ENCODE measurements around the gene EXOSC3. TPM values are rescaled to one million over a fixed set of nuclear protein-coding genes. Genes with fewer than 3 reads are reported as not detected.

EXOSC3 gene
- total and polyA plus RNA-seq, 2 donors (not counting 1 experiment from before 2014, with no cell fraction given), result 11.7 to 55.3 TPM

GRCh38 chr9:37778534-37778933 lies 6.3 kb downstream of the EXOSC3 start:
- CTCF ChIA-PET, result no interaction called here
- DNase-seq (no peak), ATAC-seq (ENCODE audit: low read depth) (no peak)
- intact Hi-C loops (cut with micrococcal nuclease), result no loop called here
- 86% methylated on average over 1 of the region's 2 CpGs for WGBS (ENCODE audit: insufficient coverage)
- H3K4me3 Mint-ChIP-seq, result no peak overlapping the region
- H3K27me3 ChIP-seq (replicated peaks in 1 of 4; ENCODE audit: control extremely low read depth in 1 of 4, control insufficient read depth in 3 of 4, insufficient read depth in 4 of 4, low read length in 3 of 4), result no peaks in the 10 kb centered on the region
- H3K79me2 ChIP-seq (ENCODE audit: control insufficient read depth, insufficient read depth, low read length), result peaks cover 6% of the 10 kb centered on the region
- H3K9ac ChIP-seq (ENCODE audit: low read length), result no peak overlapping the region
- no peak overlapping the region for H3K4me2 ChIP-seq (replicated peaks; ENCODE audit: low read depth, low read length, poor library complexity, severe bottlenecking)
- H3K9me3 ChIP-seq (ENCODE audit: control extremely low read depth in 1 of 3, control insufficient read depth in 2 of 3, insufficient read depth in 1 of 3, low read length in 2 of 3), result no peaks in the 10 kb centered on the region
- H3K9me3 Mint-ChIP-seq (ENCODE audit: insufficient read depth), result no peaks in the 10 kb centered on the region
- H3K27me3 Mint-ChIP-seq, result no peaks in the 10 kb centered on the region
- H2AFZ ChIP-seq (ENCODE audit: insufficient read depth, low read depth, low read length, poor library complexity, severe bottlenecking), result no peak overlapping the region
- no peak overlapping the region for H3K27ac Mint-ChIP-seq
- TF ChIP-seq CTCF (IDR thresholded peaks at IDR 0.05), result no peak
- no peak for TF ChIP-seq EZH2 (IDR thresholded peaks at IDR 0.05; ENCODE audit: borderline replicate concordance, insufficient read depth, low read depth, low read length, poor library complexity, severe bottlenecking)
- no peak overlapping the region for H3K27ac ChIP-seq (ENCODE audit: low read length in 2 of 2)
- H4K20me1 ChIP-seq (ENCODE audit: control insufficient read depth, insufficient read depth, low read length, poor library complexity, severe bottlenecking), result peaks cover 17% of the 10 kb centered on the region
- peaks cover 0 to 10% of the 10 kb centered on the region in 2 donors for H3K4me1 ChIP-seq (ENCODE audit: control insufficient read depth in 2 of 2, insufficient read depth in 2 of 2, low read length in 2 of 2)
- H3K4me3 ChIP-seq (ENCODE audit: control extremely low read depth in 1 of 5, extremely low read depth in 1 of 5, insufficient read depth in 1 of 5, low read depth in 2 of 5, low read length in 4 of 5), result no peak overlapping the region
- POLR2A ChIA-PET, result no interaction called here
- H3K36me3 ChIP-seq (replicated peaks in 1 of 2; ENCODE audit: control extremely low read depth in 1 of 2, control insufficient read depth in 1 of 2, extremely low read depth in 1 of 2, insufficient read depth in 2 of 2, low read length in 1 of 2), result peaks cover 5 to 71% of the 10 kb centered on the region in 2 experiments
- peaks cover 14% of the 10 kb centered on the region for H3K4me1 Mint-ChIP-seq

- no peaks in the 10 kb centered on the region for H3K79me2 ChIP-seq (ENCODE audit: control insufficient read depth, insufficient read depth, low read length)
- no peak overlapping the region for H3K27ac ChIP-seq (ENCODE audit: low read length in 2 of 2)
- peaks cover 2 to 66% of the 10 kb centered on the region in 2 experiments for H3K36me3 ChIP-seq (replicated peaks in 1 of 2; ENCODE audit: control extremely low read depth in 1 of 2, control insufficient read depth in 1 of 2, extremely low read depth in 1 of 2, insufficient read depth in 2 of 2, low read length in 1 of 2)
- DNase-seq, result no peak
- no peaks in the 10 kb centered on the region for H3K4me1 Mint-ChIP-seq
- H3K4me3 ChIP-seq (ENCODE audit: control extremely low read depth in 1 of 5, extremely low read depth in 1 of 5, insufficient read depth in 1 of 5, low read depth in 2 of 5, low read length in 4 of 5), result no peak overlapping the region
- no peaks in the 10 kb centered on the region for H3K9me3 Mint-ChIP-seq (ENCODE audit: insufficient read depth)
- no peaks in the 10 kb centered on the region for H3K27me3 ChIP-seq (replicated peaks in 1 of 4; ENCODE audit: control extremely low read depth in 1 of 4, control insufficient read depth in 3 of 4, insufficient read depth in 4 of 4, low read length in 3 of 4)
- no peaks in the 10 kb centered on the region for H3K4me1 ChIP-seq (ENCODE audit: control insufficient read depth in 2 of 2, insufficient read depth in 2 of 2, low read length in 2 of 2)
- no peak overlapping the region for H3K4me3 Mint-ChIP-seq
- no peaks in the 10 kb centered on the region for H3K9me3 ChIP-seq (ENCODE audit: control extremely low read depth in 1 of 3, control insufficient read depth in 2 of 3, insufficient read depth in 1 of 3, low read length in 2 of 3)
- no peak overlapping the region for H3K27ac Mint-ChIP-seq
- no peak for ATAC-seq (ENCODE audit: low read depth)
- TF ChIP-seq EZH2 (IDR thresholded peaks at IDR 0.05; ENCODE audit: borderline replicate concordance, insufficient read depth, low read depth, low read length, poor library complexity, severe bottlenecking), result no peak
- no peak for TF ChIP-seq CTCF (IDR thresholded peaks at IDR 0.05)
- 100% methylated on average over 2 of the region's 5 CpGs for WGBS (ENCODE audit: insufficient coverage)
- H3K27me3 Mint-ChIP-seq, result no peaks in the 10 kb centered on the region
- H3K9ac ChIP-seq (ENCODE audit: low read length), result no peak overlapping the region
- H2AFZ ChIP-seq (ENCODE audit: insufficient read depth, low read depth, low read length, poor library complexity, severe bottlenecking), result no peak overlapping the region
- POLR2A ChIA-PET, result no interaction called here
- CTCF ChIA-PET, result interaction anchor here (0.6 kb wide), 1 partner anchor 294 kb away, joined by 3 read pairs; no protein-coding TSS in a partner anchor
- intact Hi-C loops (cut with micrococcal nuclease), result no loop called here
- H3K4me2 ChIP-seq (replicated peaks; ENCODE audit: low read depth, low read length, poor library complexity, severe bottlenecking), result no peak overlapping the region
- H4K20me1 ChIP-seq (ENCODE audit: control insufficient read depth, insufficient read depth, low read length, poor library complexity, severe bottlenecking), result no peaks in the 10 kb centered on the region
These were observed 8.5 kb downstream of the EXOSC3 start for GRCh38 chr9:37776328-37776727.

Data from B cell (primary cell).